Vagina (tissue), 2 donors: ENCODE measurements around the gene PADI6.

Experiments used
- CTCF ChIP-seq, 3 experiments: fragments of 450-650 bp in 2 of 3; fragments of 200-600 bp in 1 of 3; sonication (generic) in 1 of 3; IDR thresholded peaks; one replicate each; pipeline ENCODE4 v1.5.1; 2017 to 2019; ENCODE audit warnings: antibody characterized with exemption in 3 of 3, mild to moderate bottlenecking in 2 of 3, moderate library complexity in 2 of 3
- POLR2A ChIP-seq, 2 donors: fragments of 450-650 bp; IDR thresholded peaks; one replicate each; pipeline ENCODE4 v1.6.1; 2017; ENCODE audit warnings: antibody characterized with exemption in 2 of 2, mild to moderate bottlenecking in 2 of 2, moderate library complexity in 2 of 2
- POLR2AphosphoS5 ChIP-seq, 2 donors: sonication (generic); formaldehyde crosslinking; IDR thresholded peaks; one replicate each; pipeline ENCODE4 v1.9.0; 2017; ENCODE audit warnings: antibody characterized with exemption in 2 of 2, mild to moderate bottlenecking in 2 of 2, low read depth in 1 of 2; ENCODE audit not compliant: insufficient read depth in 1 of 2

GRCh38 chr1:17420391-17420918, 48.5 kb downstream of the PADI6 start:
- TF ChIP-seq CTCF (IDR thresholded peaks at IDR 0.05) (no peak), POLR2A (IDR thresholded peaks at IDR 0.05) (no peak), POLR2AphosphoS5 (IDR thresholded peaks at IDR 0.05; ENCODE audit: insufficient read depth in 1 of 2, low read depth in 1 of 2) (no peak)
